K562 (cell line): ENCODE data around the gene GYPC. TPM values are rescaled to one million over a fixed set of nuclear protein-coding genes. Genes with fewer than 3 reads are reported as not detected.
A peak's percentile ranks its signal among the peaks of the same experiment; 100 is the strongest.

Source experiments
- ATAC-seq: fragments of 200-7000 bp; cut with Tn5 transposase; 3 replicates; pipeline ENCODE4 v1.9.1; 2020; ENCODE audit warnings: moderate library complexity
- BruUV-seq: library from RNA; stranded (reverse); fragments of 400-500 nt; replicated peaks from 2 replicates; lab custom pipeline; 2021; lab: Mats Ljungman, UMichigan
- CTCF ChIA-PET: fragments of 300-600 bp; formaldehyde crosslinking; extraction: SDS; loops from one replicate; lab custom pipeline; 2021; ENCODE audit warnings: low intra/inter-chr PET ratio; lab: Yijun Ruan, JAX
- POLR2A ChIA-PET: fragments of 300-600, 350-650 bp; sonication (Branson Sonifier 250); formaldehyde crosslinking; extraction: SDS; loops from one replicate; lab custom pipeline; 2021; ENCODE audit warnings: antibody characterized with exemption, inconsistent platforms; lab: Yijun Ruan, JAX
- DNase-seq, 4 experiments: peaks; one replicate each; pipeline versions ENCODE4 v3.0.0 to v3.0.0-alpha.2; 2011 to 2018; ENCODE audit warnings: low spot score in 3 of 4, mixed read lengths in 3 of 4; ENCODE audit errors: extremely low read depth in 1 of 4
- FAIRE-seq: peaks from 2 replicates; lab custom pipeline; 2011; peaks lifted over from hg19 to GRCh38; lab: Jason Lieb, UNC
- H2AFZ ChIP-seq: 2 replicates; pipeline ENCODE4 v1.6.0; 2011; ENCODE audit warnings: low read depth, low read length, control low read depth, inconsistent platforms
- H3K27ac ChIP-seq: fragments of 200-600 bp; 3 replicates; pipeline ENCODE4 v1.8.0; 2011; ENCODE audit warnings: low read depth, mild to moderate bottlenecking, control low read depth, inconsistent platforms, low read length, moderate library complexity, mixed read lengths; ENCODE audit errors: extremely low read depth
- H3K27me3 ChIP-seq, 2 experiments: fragments of 300-600 bp in 1 of 2; 2 replicates in 1 of 2; 3 replicates in 1 of 2; pipeline versions ENCODE4 v1.6.0 to v1.8.0; 2011; ENCODE audit warnings: inconsistent platforms in 2 of 2, low read length in 2 of 2, mild to moderate bottlenecking in 1 of 2, mixed read lengths in 1 of 2, moderate library complexity in 1 of 2; ENCODE audit not compliant: control insufficient read depth in 2 of 2, insufficient read depth in 2 of 2
- H3K36me3 ChIP-seq: fragments of 300-600 bp; 3 replicates; pipeline ENCODE4 v1.8.0; 2011; ENCODE audit warnings: mild to moderate bottlenecking, low read length, inconsistent platforms; ENCODE audit not compliant: control insufficient read depth, insufficient read depth
- H3K4me1 ChIP-seq, 2 experiments: fragments of 200-600 bp in 1 of 2; replicated peaks in 1 of 2; 2 replicates in 1 of 2; 3 replicates in 1 of 2; pipeline versions ENCODE4 v1.5.1 to v1.8.0; 2011; ENCODE audit warnings: inconsistent platforms in 2 of 2, low read length in 2 of 2, mild to moderate bottlenecking in 1 of 2, mixed read lengths in 1 of 2, moderate library complexity in 1 of 2; ENCODE audit not compliant: control insufficient read depth in 2 of 2, insufficient read depth in 2 of 2
- H3K4me2 ChIP-seq: 2 replicates; pipeline ENCODE4 v1.6.1; 2011; ENCODE audit warnings: low read length, control low read depth, inconsistent platforms, mixed read lengths; ENCODE audit not compliant: insufficient read depth
- H3K4me3 ChIP-seq: fragments of 200-600 bp; sonication (generic), shearing (Covaris generic); 2 replicates; pipeline ENCODE4 v1.5.1; 2016; ENCODE audit warnings: control low read depth, inconsistent platforms
- H3K79me2 ChIP-seq: fragments of 200-600 bp; 3 replicates; pipeline ENCODE4 v1.8.0; 2011; ENCODE audit warnings: low read length, inconsistent platforms; ENCODE audit not compliant: control insufficient read depth, insufficient read depth
- H3K9ac ChIP-seq, 2 experiments: 2 replicates each; pipeline versions ENCODE4 v1.6.0 to v1.6.1; 2011; ENCODE audit warnings: low read depth in 2 of 2, low read length in 2 of 2, control low read depth in 1 of 2, inconsistent platforms in 1 of 2, mild to moderate bottlenecking in 1 of 2, mixed read lengths in 1 of 2; ENCODE audit not compliant: insufficient read depth in 1 of 2
- H3K9me1 ChIP-seq: one replicate; pipeline ENCODE4 v1.6.0; 2011; ENCODE audit warnings: inconsistent platforms, mild to moderate bottlenecking, low read length, moderate library complexity; ENCODE audit not compliant: control insufficient read depth, insufficient read depth
- H3K9me3 ChIP-seq: replicated peaks from 2 replicates; pipeline ENCODE4 v1.5.1; 2011; ENCODE audit warnings: low read depth, low read length, inconsistent platforms; ENCODE audit not compliant: control insufficient read depth, insufficient read depth
- H4K20me1 ChIP-seq: replicated peaks from 2 replicates; pipeline ENCODE4 v1.6.1; 2011; ENCODE audit warnings: low read length, inconsistent platforms, mixed read lengths; ENCODE audit not compliant: control insufficient read depth, insufficient read depth
- CBFA2T2 ChIP-seq: fragments of 450-650 bp; conservative IDR thresholded peaks from 2 replicates; pipeline ENCODE4 v1.6.1; 2017; ENCODE audit warnings: mild to moderate bottlenecking
- CBFB ChIP-seq: sonication (generic); formaldehyde crosslinking; IDR thresholded peaks from 2 replicates; pipeline ENCODE4 v1.4.0; 2020; ENCODE audit warnings: mild to moderate bottlenecking, missing genetic modification reagents
- CXXC5 ChIP-seq: fragments of 250-450 bp; sonication (Bioruptor Pico); IDR thresholded peaks from 2 replicates; pipeline ENCODE4 v1.8.0; 2022; ENCODE audit warnings: inconsistent platforms, mild to moderate bottlenecking, moderate library complexity
- DMBX1 ChIP-seq: fragments of 250-450 bp; sonication (Bioruptor Pico); IDR thresholded peaks from 2 replicates; pipeline ENCODE4 v1.8.0; 2022; ENCODE audit warnings: inconsistent platforms, mild to moderate bottlenecking, moderate library complexity, borderline replicate concordance
- MED1 ChIP-seq: sonication (generic); formaldehyde crosslinking; IDR thresholded peaks from 2 replicates; pipeline ENCODE4 v1.8.1; 2023; ENCODE audit warnings: missing genetic modification reagents, borderline replicate concordance
- PCBP2 ChIP-seq: fragments of 200-400 bp; formaldehyde crosslinking; IDR thresholded peaks from 2 replicates; pipeline ENCODE4 v1.6.1; 2018; ENCODE audit warnings: low read length, low read depth, mild to moderate bottlenecking, moderate library complexity; ENCODE audit not compliant: poor library complexity, severe bottlenecking
- SRSF7 ChIP-seq: fragments of 200-400 bp; formaldehyde crosslinking; optimal IDR thresholded peaks from 2 replicates; pipeline ENCODE3; 2017; ENCODE audit warnings: mild to moderate bottlenecking, low read depth, low read length
- TBP ChIP-seq: optimal IDR thresholded peaks from 2 replicates; pipeline ENCODE3; 2011; ENCODE audit warnings: low read depth, low read length, improper control_type of control experiment
- ZNF561 ChIP-seq: fragments of 450-650 bp; formaldehyde crosslinking; conservative IDR thresholded peaks from 2 replicates; pipeline ENCODE4 v1.4.0; 2020; ENCODE audit warnings: mild to moderate bottlenecking, moderate library complexity
- WGBS: fragments of 100-300 bp; shearing (Covaris generic); methylation state at CpG from one replicate; pipeline ENCODE4 v1.1.6; 2016; ENCODE audit warnings: low coverage, mixed read lengths; ENCODE audit not compliant: insufficient coverage; ENCODE audit errors: missing lambda C conversion rate; 5-methylcytosine and 5-hydroxymethylcytosine counted together
- in situ Hi-C: fragments of 300-500 bp; cut with MboI; formaldehyde crosslinking; loops from 4 replicates; pipeline ENCODE4 v1.15.0; 2018; ENCODE audit warnings: inconsistent platforms, mixed read lengths
- intact Hi-C: fragments of 100-400 bp; cut with micrococcal nuclease; formaldehyde crosslinking; loops from 2 replicates; pipeline ENCODE4 v1.14.2; 2022
- polyA plus RNA-seq, 8 experiments: library from polyadenylated mRNA; depleted of rRNA in 4 of 8; stranded (reverse) in 5 of 8; unstranded in 3 of 8; fragments of >200 nt; fragmentation: Nextera tagmentation in 2 of 8; fragmentation: Illumina TruSeq in 1 of 8; extraction: Ambion mirVana in 2 of 8; extraction: Trizol in 1 of 8; gene quantifications; 2 replicates each; pipeline versions ENCODE4 v1.2.1 to v1.2.3, GENCODE V29; 2011 to 2014; ENCODE audit warnings: inconsistent platforms in 1 of 8, missing spikeins in 1 of 8
- total RNA-seq, 7 experiments: library from RNA; depleted of rRNA in 6 of 7; stranded (reverse); fragments of >200 nt in 6 of 7; fragmentation: Illumina TruSeq in 2 of 7; extraction: Trizol in 2 of 7; gene quantifications; 2 replicates each; pipeline versions ENCODE4 v1.2.1 to v1.2.3, GENCODE V29; 2011 to 2021; ENCODE audit warnings: low replicate concordance in 1 of 7

Gene GYPC
- total and polyA plus RNA-seq, 9 of the 15 experiments (the other 6 are each of a cell fraction or from before 2014, with no cell fraction given): 50.6 to 282 (median 194) TPM

DNA sequence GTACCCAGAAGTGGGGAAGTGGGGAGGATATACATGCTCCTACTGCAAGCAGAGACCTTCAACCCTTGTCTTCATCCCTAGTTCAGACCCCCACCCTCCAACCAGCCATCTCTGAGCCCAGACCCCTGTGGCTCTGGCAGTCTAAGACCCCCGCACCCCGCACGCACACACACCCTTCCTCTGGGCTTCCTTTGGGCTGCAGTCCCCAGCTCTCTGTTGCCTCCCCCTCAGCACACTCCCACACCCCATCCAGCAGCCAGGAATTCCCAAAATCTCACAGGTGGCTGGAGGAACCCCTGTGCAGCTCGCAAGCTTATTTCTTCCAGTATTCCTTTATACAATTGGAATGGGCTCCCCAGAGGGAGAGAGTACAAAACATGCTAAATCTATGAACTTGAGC lies 13.9 kb upstream of the GYPC start:
- Histone ChIP-seq H3K27ac (no peak overlapping the region), H3K9me1 (no peaks in the 10 kb centered on the region), H3K79me2 (no peaks in the 10 kb centered on the region), H4K20me1 (no peaks in the 10 kb centered on the region), H3K9me3 (no peaks in the 10 kb centered on the region), H3K27me3 (no peaks in the 10 kb centered on the region), H3K9ac (peak overlapping the region in 1 of 2 experiments; percentile 65; a peak in 2 of 4 replicates), H3K4me2 (no peak overlapping the region), H3K4me3 (no peak overlapping the region), H2AFZ (peak overlapping the region; percentile 27), H3K4me1 (peaks cover 30 to 69% of the 10 kb centered on the region in 2 experiments), H3K36me3 (no peaks in the 10 kb centered on the region)
- ChIA-PET POLR2A (no interaction called here), CTCF (no interaction called here)
- FAIRE-seq (no peak), ATAC-seq (no peak), DNase-seq (no peak)
- in situ Hi-C loops (no loop called here), intact Hi-C loops (loop anchor here (10.0 kb wide), 1 partner anchor 1553 kb away; no protein-coding TSS in a partner anchor)
- BruUV-seq: no TSS peak
- TF ChIP-seq TBP (no peak), CBFA2T2 (no peak), SRSF7 (no peak), ZNF561 (no peak), PCBP2 (no peak), MED1 (CRISPR knock-in tag) (no peak)
- WGBS: 81% methylated on average over 4 of the region's 4 CpGs

DNA sequence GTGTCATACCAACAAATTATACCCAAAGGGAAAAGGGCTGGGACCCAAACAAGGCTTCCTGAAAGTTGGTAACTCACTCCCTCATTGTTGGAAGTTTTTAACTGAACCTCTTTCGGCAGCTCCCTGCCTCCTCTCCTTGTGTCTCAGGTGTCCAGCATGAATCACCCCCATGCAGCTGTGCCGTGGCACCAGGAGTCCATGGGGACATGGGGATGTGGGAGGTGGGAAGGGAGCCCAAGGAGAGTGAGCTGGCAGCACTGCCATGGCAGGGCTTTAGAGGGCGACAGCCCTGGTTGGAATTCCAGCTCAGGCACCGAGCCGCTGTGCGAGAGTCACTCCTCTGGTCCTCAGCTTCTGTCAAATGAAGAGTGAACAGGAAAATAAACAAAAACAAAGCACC lies 12.5 kb upstream of the GYPC start:
- Histone ChIP-seq H3K4me1 (peaks cover 24 to 69% of the 10 kb centered on the region in 2 experiments), H3K36me3 (no peaks in the 10 kb centered on the region), H4K20me1 (no peaks in the 10 kb centered on the region), H3K27ac (peak overlapping the region; percentile 66; the same call in 2 of the 3 replicates), H3K27me3 (no peaks in the 10 kb centered on the region), H3K9me1 (no peaks in the 10 kb centered on the region), H3K9me3 (no peaks in the 10 kb centered on the region), H2AFZ (peak overlapping the region; percentile 69), H3K4me2 (no peak overlapping the region; the same call in 1 of the 2 replicates), H3K9ac (peak overlapping the region; percentile 22 to 23; a peak in 1 of 4 replicates), H3K79me2 (no peaks in the 10 kb centered on the region), H3K4me3 (no peak overlapping the region)
- TF ChIP-seq CBFB (CRISPR knock-in tag) (no peak), DMBX1 (CRISPR knock-in tag) (peak; percentile 20; the same call in 1 of the 2 replicates), CXXC5 (CRISPR knock-in tag) (no peak)
- DNase-seq: no peak
- BruUV-seq: no TSS peak
- intact Hi-C loops: loop anchor here (10.0 kb wide), 1 partner anchor 1551 kb away; no protein-coding TSS in a partner anchor
- POLR2A ChIA-PET: interaction anchor here (0.8 to 2.5 kb wide), 4 partner anchors 9 to 22 kb away, joined by 3 to 9 read pairs (median 4); no protein-coding TSS in a partner anchor
- ATAC-seq: no peak
- CTCF ChIA-PET: no interaction called here
- FAIRE-seq: no peak
- in situ Hi-C loops: no loop called here
- WGBS: 80% methylated on average over 6 of the region's 6 CpGs
